Peyer's patch (tissue), 4 donors: ENCODE measurements around the gene GRIA4. TPM values are rescaled to one million over a fixed set of nuclear protein-coding genes. Genes with fewer than 3 reads are reported as not detected.

ENCODE experiments used
- DNase-seq, 3 donors: peaks; one replicate each; pipeline ENCODE4 v3.0.0-alpha.2; 2017 to 2019
- H3K27ac ChIP-seq, 4 donors: fragments of 200-600 bp; sonication (generic); one replicate each; pipeline ENCODE4 v1.5.1; 2016 to 2019
- H3K27me3 ChIP-seq, 2 donors: fragments of 200-600 bp; sonication (generic); one replicate each; pipeline ENCODE4 v1.5.1; 2019
- H3K36me3 ChIP-seq, 3 donors: fragments of 200-600 bp; sonication (generic); one replicate each; pipeline ENCODE4 v1.5.1; 2016 to 2019
- H3K4me1 ChIP-seq, 4 donors: fragments of 200-600 bp; sonication (generic); one replicate each; pipeline ENCODE4 v1.5.1; 2016 to 2019
- H3K4me3 ChIP-seq, 4 donors: fragments of 200-600 bp; sonication (generic); 1 replicate in 3 of 4; 2 replicates in 1 of 4; pipeline ENCODE4 v1.5.1; 2016 to 2019; ENCODE audit warnings: mild to moderate bottlenecking in 1 of 4
- H3K9me3 ChIP-seq, 4 donors: fragments of 200-600 bp; sonication (generic); one replicate each; pipeline ENCODE4 v1.5.1; 2016 to 2019; ENCODE audit warnings: mild to moderate bottlenecking in 1 of 4
- CTCF ChIP-seq, 6 experiments: fragments of 450-650 bp in 4 of 6; fragments of 200-600 bp in 2 of 6; sonication (generic) in 1 of 6; IDR thresholded peaks; one replicate each; pipeline ENCODE4 v1.5.1; 2017 to 2019; ENCODE audit warnings: antibody characterized with exemption in 6 of 6, mild to moderate bottlenecking in 3 of 6, moderate library complexity in 1 of 6
- POLR2A ChIP-seq, 2 donors: fragments of 450-650 bp; IDR thresholded peaks; one replicate each; pipeline ENCODE4 v1.5.1; 2017; ENCODE audit warnings: antibody characterized with exemption in 2 of 2, mild to moderate bottlenecking in 2 of 2, moderate library complexity in 2 of 2
- total RNA-seq, 4 donors: library from RNA; depleted of rRNA; stranded (reverse); fragments of >200 nt; gene quantifications; one replicate each; pipeline ENCODE4 v1.1.0, GENCODE V29; 2016

Gene GRIA4
- total RNA-seq, 4 donors from 2014 or later: 9.9 to 87.8 (median 36.6) TPM

- Histone ChIP-seq H3K27me3 (no peaks in the 10 kb centered on the region), H3K9me3 (no peaks in the 10 kb centered on the region), H3K36me3 (no peaks in the 10 kb centered on the region), H3K4me1 (no peaks in the 10 kb centered on the region), H3K4me3 (no peak overlapping the region), H3K27ac (no peak overlapping the region)
- TF ChIP-seq CTCF (IDR thresholded peaks at IDR 0.05) (no peak), POLR2A (IDR thresholded peaks at IDR 0.05) (no peak)
- no peak for DNase-seq
These were observed 29.7 kb downstream of the GRIA4 start for GRCh38 chr11:105639527-105639926.

DNA sequence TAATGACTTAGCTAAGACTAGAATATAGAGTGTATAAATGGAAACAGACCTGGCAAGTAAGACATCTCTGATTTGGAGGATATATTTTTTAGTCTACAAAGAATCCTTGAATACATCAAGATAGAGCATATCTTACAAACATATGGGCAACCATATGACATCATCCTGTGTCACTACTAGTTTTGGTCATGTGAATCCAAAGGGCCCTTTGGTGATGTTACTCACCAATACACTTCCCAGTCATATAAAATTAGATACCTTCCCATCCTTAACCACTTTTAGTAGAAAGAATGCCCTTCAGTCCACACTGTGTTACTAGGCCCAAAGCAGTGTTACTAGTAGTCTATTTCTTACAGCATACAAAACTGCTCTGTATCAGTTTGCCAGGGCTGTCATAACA, 31.6 kb downstream of the GRIA4 start:
- TF ChIP-seq POLR2A (IDR thresholded peaks at IDR 0.05) (no peak), CTCF (IDR thresholded peaks at IDR 0.05) (no peak)
- no peak for DNase-seq
- H3K4me3 ChIP-seq: no peak overlapping the region
- no peaks in the 10 kb centered on the region for H3K9me3 ChIP-seq
- no peaks in the 10 kb centered on the region for H3K4me1 ChIP-seq
- no peaks in the 10 kb centered on the region for H3K36me3 ChIP-seq
- no peak overlapping the region for H3K27ac ChIP-seq
- H3K27me3 ChIP-seq: no peaks in the 10 kb centered on the region

DNA sequence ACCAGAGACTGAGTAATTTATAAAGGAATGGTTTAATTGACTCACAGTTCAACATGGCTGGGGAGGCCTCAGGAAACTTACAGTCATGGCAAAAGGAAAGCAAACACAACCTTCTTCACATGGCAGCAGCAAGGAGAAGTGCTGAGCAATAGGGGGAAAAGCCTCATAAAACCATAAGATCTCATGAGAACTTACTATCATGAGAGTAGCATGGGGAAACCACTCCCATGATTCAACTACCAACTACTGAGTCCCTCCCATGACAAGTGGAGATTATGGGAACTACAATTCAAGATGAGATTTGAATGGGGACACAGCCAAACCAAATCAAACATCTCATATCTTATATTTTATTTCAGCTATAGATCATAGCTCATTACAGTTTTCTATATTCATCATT, 33.0 kb downstream of the GRIA4 start:
- Histone ChIP-seq H3K36me3 (no peaks in the 10 kb centered on the region), H3K4me3 (no peak overlapping the region), H3K27ac (no peak overlapping the region), H3K27me3 (no peaks in the 10 kb centered on the region), H3K4me1 (no peaks in the 10 kb centered on the region), H3K9me3 (no peaks in the 10 kb centered on the region)
- DNase-seq: no peak
- no peak for TF ChIP-seq POLR2A (IDR thresholded peaks at IDR 0.05)
- TF ChIP-seq CTCF (IDR thresholded peaks at IDR 0.05): no peak

DNA sequence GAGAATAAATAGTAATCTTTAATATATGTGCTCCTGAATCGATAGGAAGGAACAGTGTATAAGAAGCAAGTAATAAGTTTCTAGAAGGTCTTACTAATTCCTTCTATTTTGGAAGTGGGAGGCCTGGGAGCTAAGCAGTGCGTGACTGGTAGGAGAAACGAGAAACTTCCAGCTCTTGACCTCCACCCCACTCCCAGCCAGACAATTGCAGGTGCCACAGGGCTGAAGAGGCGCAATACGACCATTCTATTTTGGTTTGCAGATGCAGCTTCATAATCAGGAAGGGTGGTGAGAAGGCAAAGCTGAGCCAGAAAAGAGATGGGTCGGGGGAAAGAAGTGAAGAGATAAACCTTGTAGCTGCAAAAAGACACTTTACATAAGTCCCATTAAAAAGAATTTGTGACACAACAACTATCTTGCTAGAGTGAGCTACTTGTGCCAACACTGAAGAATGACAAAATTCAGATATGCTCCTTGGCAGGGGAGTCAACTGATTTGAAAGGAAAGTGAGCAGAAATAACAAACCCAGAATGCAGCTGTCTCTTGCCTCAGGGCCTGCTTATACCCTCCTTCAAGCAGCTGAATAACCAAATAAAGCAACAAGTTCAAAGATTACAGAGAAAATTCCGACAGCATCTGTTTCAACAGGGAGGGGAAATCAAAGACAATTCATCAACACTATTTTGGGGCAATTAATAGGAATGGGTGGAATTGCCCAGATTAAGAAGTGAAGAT, 35.1 kb downstream of the GRIA4 start:
- no peak for TF ChIP-seq POLR2A (IDR thresholded peaks at IDR 0.05)
- no peak for TF ChIP-seq CTCF (IDR thresholded peaks at IDR 0.05)
- H3K36me3 ChIP-seq: no peaks in the 10 kb centered on the region

GRCh38 chr11:105647780-105648179, 37.9 kb downstream of the GRIA4 start:
- no peaks in the 10 kb centered on the region for H3K9me3 ChIP-seq
- H3K27me3 ChIP-seq: no peaks in the 10 kb centered on the region
- H3K4me3 ChIP-seq: no peak overlapping the region
- TF ChIP-seq POLR2A (IDR thresholded peaks at IDR 0.05) (no peak), CTCF (IDR thresholded peaks at IDR 0.05) (no peak)
- no peak overlapping the region for H3K27ac ChIP-seq
- H3K36me3 ChIP-seq: no peaks in the 10 kb centered on the region
- no peak for DNase-seq
- no peaks in the 10 kb centered on the region for H3K4me1 ChIP-seq

More for the DNA sequence above, 35.1 kb downstream of the GRIA4 start:
- DNase-seq: no peak
- Histone ChIP-seq H3K4me3 (no peak overlapping the region), H3K4me1 (no peaks in the 10 kb centered on the region), H3K27me3 (no peaks in the 10 kb centered on the region), H3K27ac (no peak overlapping the region), H3K9me3 (no peaks in the 10 kb centered on the region)
